GM12864 (cell line): Measurements from ENCODE around the gene C2CD2L.

Source experiments
- DNase-seq: peaks from one replicate; pipeline ENCODE4 v3.0.0-alpha.2; 2011; ENCODE audit warnings: low read depth
- H3K4me3 ChIP-seq: 2 replicates; pipeline ENCODE4 v1.5.1; 2011; ENCODE audit warnings: mild to moderate bottlenecking, low read depth, low read length, control low read depth
- CTCF ChIP-seq: IDR thresholded peaks from 2 replicates; pipeline ENCODE4 v1.5.1; 2011; ENCODE audit warnings: low read depth, mild to moderate bottlenecking, moderate library complexity, low read length, control low read depth, inconsistent platforms; ENCODE audit errors: missing control alignments

The C2CD2L gene

GRCh38 chr11:119078675-119079420 lies 28.3 kb upstream of the C2CD2L start:
- no peak for DNase-seq
- H3K4me3 ChIP-seq = no peak overlapping the region
- no peak for TF ChIP-seq CTCF

- DNase-seq = no peak
- no peak overlapping the region for H3K4me3 ChIP-seq
- no peak for TF ChIP-seq CTCF
Measured at GRCh38 chr11:119081682-119082260, 25.4 kb upstream of the C2CD2L start.

GRCh38 chr11:119084663-119085436 lies 22.3 kb upstream of the C2CD2L start, which contains the start of gene HMBS:
Gene HMBS, plus strand, starts transcription at chr11:119084881. Its CDS starts 153 bp downstream, at chr11:119085034.
- no peak for TF ChIP-seq CTCF
- peak within 1 kb of the TSS; percentile 80 for H3K4me3 ChIP-seq
- DNase-seq = peak; percentile 79

GRCh38 chr11:119085437-119085847 lies 21.7 kb upstream of the C2CD2L start:
- no peak for DNase-seq
- peak overlapping the region; percentile 80 for H3K4me3 ChIP-seq
- no peak for TF ChIP-seq CTCF

GRCh38 chr11:119087123-119087522 lies 20.0 kb upstream of the C2CD2L start:
- DNase-seq = no peak
- TF ChIP-seq CTCF = no peak

GRCh38 chr11:119087747-119088241 lies 19.4 kb upstream of the C2CD2L start:
- TF ChIP-seq CTCF = no peak
- DNase-seq = no peak

More at GRCh38 chr11:119087123-119087522, 20.0 kb upstream of the C2CD2L start:
- H3K4me3 ChIP-seq = no peak overlapping the region

More at GRCh38 chr11:119087747-119088241, 19.4 kb upstream of the C2CD2L start:
- H3K4me3 ChIP-seq = no peak overlapping the region
